GM19468 (cell line): ENCODE measurements around the gene FKTN.

Experiments used
- ATAC-seq: cut with Tn5 transposase; IDR thresholded peaks from one replicate; pipeline ENCODE4 v1.9.1; 2021; ENCODE audit warnings: mild to moderate bottlenecking, moderate library complexity, moderate number of reproducible peaks; ENCODE audit not compliant: unreplicated experiment; ENCODE audit errors: extremely low read depth

The FKTN gene

DNA sequence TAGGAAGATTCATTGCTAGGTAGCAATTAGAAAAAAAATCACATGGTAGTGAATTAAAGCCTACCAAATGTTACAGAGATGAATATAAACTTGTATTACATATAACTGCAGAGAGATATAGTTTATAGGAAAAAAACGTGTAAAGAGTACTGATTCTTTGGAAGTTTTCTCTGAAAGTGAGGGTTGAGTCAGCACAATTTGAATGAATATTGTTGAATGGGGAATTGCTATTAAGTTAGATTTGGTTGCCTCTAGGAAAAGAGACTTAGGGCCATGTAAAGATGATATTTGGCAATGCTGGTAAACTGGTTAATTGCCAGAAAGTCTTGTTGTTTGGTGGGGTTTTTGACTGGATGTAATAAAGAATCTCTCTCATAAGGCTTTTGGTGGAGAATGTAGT lies 67.2 kb downstream of the FKTN start:
- no peak for ATAC-seq

GRCh38 chr9:105632807-105633206 lies 74.9 kb downstream of the FKTN start:
- ATAC-seq = no peak

GRCh38 chr9:105633411-105633810 lies 75.5 kb downstream of the FKTN start:
- ATAC-seq = no peak

- ATAC-seq = no peak
These were observed 78.4 kb downstream of the FKTN start for GRCh38 chr9:105636331-105636730.

- ATAC-seq = no peak
These were observed 80.0 kb downstream of the FKTN start for GRCh38 chr9:105637787-105638395.

DNA sequence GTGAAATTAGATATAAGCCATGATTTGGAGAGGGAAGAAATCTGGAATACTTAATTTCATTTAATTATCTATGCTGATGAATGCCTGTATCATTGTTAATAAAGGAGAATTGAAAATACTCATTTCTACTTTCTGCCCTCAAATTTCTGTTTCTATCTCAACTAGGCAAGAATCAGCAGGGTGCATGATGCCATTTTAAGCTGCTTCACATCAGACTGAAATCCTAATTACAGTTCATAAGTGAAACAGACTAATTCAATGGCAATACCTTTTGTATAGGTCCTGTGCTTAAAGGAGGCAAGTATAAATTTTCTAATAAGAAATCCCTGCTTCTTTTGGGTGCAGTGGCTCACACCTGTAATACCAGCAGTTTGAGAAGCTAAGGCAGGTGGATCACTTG lies 82.0 kb downstream of the FKTN start:
- ATAC-seq = no peak

- ATAC-seq = no peak
These were observed 85.9 kb downstream of the FKTN start for GRCh38 chr9:105643795-105644194.

- no peak for ATAC-seq
These were observed 89.1 kb downstream of the FKTN start for GRCh38 chr9:105646879-105647594.

- no peak for ATAC-seq
These were observed 89.8 kb downstream of the FKTN start for GRCh38 chr9:105647595-105648349.

DNA sequence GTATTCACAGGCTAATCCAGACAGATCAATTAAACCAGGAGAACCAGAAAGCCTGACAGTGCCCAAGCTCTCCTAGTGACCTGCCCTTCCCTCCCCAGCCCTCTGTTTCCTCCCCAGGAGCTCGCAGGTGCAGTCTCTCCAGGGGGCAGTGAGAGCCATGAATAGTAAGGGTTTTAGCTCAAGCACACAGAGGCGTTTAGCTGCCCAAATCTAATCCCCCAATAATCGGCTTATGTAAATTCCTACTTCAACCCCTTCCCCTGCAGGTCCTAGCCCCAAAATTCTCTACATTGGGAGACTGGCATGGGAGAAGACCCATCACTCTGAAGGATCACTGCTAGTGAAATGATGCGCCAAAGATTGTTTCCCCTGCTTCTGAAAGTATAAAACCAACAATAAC lies 93.9 kb downstream of the FKTN start:
- no peak for ATAC-seq

DNA sequence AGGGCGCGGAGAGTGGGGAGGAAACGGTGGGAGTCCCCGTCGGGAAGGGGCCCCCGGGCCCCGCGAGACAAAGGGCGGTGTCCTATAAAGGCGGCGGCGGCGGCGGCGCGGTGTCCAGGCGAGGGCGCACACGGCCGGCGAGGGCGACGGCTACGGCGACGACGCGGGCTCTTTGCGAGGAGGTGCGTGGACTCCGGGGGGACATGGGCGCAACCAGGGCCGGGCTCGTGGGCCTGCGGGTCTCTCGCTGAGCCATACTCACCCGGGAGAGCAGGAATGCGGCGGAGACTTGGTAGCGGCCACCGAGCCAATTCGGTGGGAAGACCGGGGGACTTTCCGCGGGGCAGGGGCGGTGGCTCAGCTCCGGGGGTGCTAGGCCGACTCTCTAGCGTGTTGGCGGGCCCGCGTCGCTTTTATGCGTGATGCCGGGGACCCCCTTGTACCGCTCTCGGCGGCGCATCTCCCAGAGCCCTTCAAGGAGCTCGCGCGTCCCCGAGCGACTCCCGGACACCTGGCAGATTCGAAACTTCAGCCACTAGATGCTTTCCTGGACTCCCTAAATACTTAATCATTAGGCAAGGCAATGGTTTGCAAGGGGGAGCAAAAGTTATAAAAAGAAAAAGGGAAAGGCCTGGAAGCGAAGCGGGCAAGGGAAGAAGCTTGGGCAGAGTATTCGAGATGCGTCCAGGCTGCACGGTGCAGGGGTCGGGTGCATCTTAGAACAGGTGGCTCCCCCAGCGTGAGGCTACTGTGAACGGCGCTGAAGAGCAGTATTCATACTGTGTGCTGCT lies 98.4 kb downstream of the FKTN start:
- no peak for ATAC-seq

- ATAC-seq = no peak
These were observed 100.4 kb downstream of the FKTN start for GRCh38 chr9:105658351-105658750.

- no peak for ATAC-seq
These were observed 103.1 kb downstream of the FKTN start for GRCh38 chr9:105661011-105661410.

- peak; percentile 81 for ATAC-seq
These were observed 104.5 kb downstream of the FKTN start, which contains the start of gene TAL2 for GRCh38 chr9:105662184-105663104. Gene TAL2, plus strand, starts transcription at chr9:105662457. Its CDS starts 40 bp downstream, at chr9:105662497.

- ATAC-seq = no peak
These were observed 106.0 kb downstream of the FKTN start for GRCh38 chr9:105663914-105664313.

- no peak for ATAC-seq
These were observed 109.9 kb downstream of the FKTN start for GRCh38 chr9:105667867-105668266.

GRCh38 chr9:105670315-105670714 lies 112.4 kb downstream of the FKTN start:
- ATAC-seq = no peak

- ATAC-seq = no peak
These were observed 112.8 kb downstream of the FKTN start for GRCh38 chr9:105670775-105671174.

DNA sequence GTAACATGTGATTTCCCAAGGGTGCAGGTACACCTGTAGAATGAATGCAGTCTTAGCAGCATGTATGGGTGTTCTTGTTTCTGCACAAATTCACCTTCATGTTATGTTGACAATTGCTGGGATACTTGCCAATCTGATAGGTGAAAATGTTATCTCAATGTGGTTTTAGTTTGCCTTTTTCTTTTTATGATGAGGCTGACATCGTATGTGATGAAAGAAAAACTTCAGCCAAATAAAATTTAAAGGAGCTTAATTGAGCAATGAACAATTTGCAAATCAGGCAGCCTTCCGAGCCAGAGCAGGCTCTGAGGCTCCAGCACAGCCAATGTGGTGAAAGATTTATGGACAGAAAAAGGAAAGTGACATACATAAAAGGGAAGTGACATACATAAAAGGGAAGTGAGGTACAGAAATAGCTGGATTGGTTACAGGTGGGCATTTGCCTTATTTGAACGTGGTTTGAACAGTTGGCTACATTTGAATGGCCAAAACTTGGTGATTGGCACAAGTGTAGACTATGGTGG lies 114.8 kb downstream of the FKTN start:
- ATAC-seq = no peak
